CD4-positive, alpha-beta T cell treated with Interleukin-6 for 4 hours (primary cell): ENCODE measurements around the gene CCDC82.

ENCODE experiments used
- DNase-seq: peaks from one replicate; pipeline ENCODE4 v3.0.0-alpha.2; 2020; ENCODE audit warnings: mixed read lengths

The CCDC82 gene

GRCh38 chr11:96328395-96329010 lies 61.2 kb downstream of the CCDC82 start:
- DNase-seq: peak; percentile 29

- DNase-seq: no peak
These were observed 62.8 kb downstream of the CCDC82 start for GRCh38 chr11:96326959-96327358.

GRCh38 chr11:96324912-96325311 lies 64.8 kb downstream of the CCDC82 start:
- no peak for DNase-seq

- DNase-seq: no peak
These were observed 66.1 kb downstream of the CCDC82 start for GRCh38 chr11:96323642-96323985.

GRCh38 chr11:96322775-96323641 lies 66.7 kb downstream of the CCDC82 start:
- DNase-seq: no peak

- no peak for DNase-seq
These were observed 68.6 kb downstream of the CCDC82 start for GRCh38 chr11:96321091-96321490.

GRCh38 chr11:96319898-96320656 lies 69.6 kb downstream of the CCDC82 start:
- DNase-seq: no peak

- DNase-seq: no peak
These were observed 70.9 kb downstream of the CCDC82 start for GRCh38 chr11:96318850-96319249.

- no peak for DNase-seq
These were observed 71.3 kb downstream of the CCDC82 start for GRCh38 chr11:96318399-96318798.

- no peak for DNase-seq
These were observed 71.7 kb downstream of the CCDC82 start for GRCh38 chr11:96317985-96318384.

GRCh38 chr11:96317571-96317970 lies 72.1 kb downstream of the CCDC82 start:
- no peak for DNase-seq

GRCh38 chr11:96316869-96317268 lies 72.8 kb downstream of the CCDC82 start:
- DNase-seq: no peak

GRCh38 chr11:96315476-96315875 lies 74.2 kb downstream of the CCDC82 start:
- no peak for DNase-seq

- no peak for DNase-seq
These were observed 75.2 kb downstream of the CCDC82 start for GRCh38 chr11:96314326-96315020.

- DNase-seq: no peak
These were observed 76.5 kb downstream of the CCDC82 start for GRCh38 chr11:96313163-96313562.

- DNase-seq: no peak
These were observed 78.6 kb downstream of the CCDC82 start for GRCh38 chr11:96311120-96311568.

GRCh38 chr11:96310236-96310635 lies 79.5 kb downstream of the CCDC82 start:
- no peak for DNase-seq

- DNase-seq: no peak
These were observed 80.1 kb downstream of the CCDC82 start for GRCh38 chr11:96309643-96310017.

- DNase-seq: no peak
These were observed 80.6 kb downstream of the CCDC82 start for GRCh38 chr11:96309016-96309642.

GRCh38 chr11:96307776-96308140 lies 82.0 kb downstream of the CCDC82 start:
- no peak for DNase-seq

GRCh38 chr11:96306933-96307775 lies 82.6 kb downstream of the CCDC82 start:
- peak; percentile 46 for DNase-seq

GRCh38 chr11:96306600-96306932 lies 83.1 kb downstream of the CCDC82 start:
- no peak for DNase-seq
